ENCODE measurements around the gene ZFP64.

ZFP64 gene

DNA sequence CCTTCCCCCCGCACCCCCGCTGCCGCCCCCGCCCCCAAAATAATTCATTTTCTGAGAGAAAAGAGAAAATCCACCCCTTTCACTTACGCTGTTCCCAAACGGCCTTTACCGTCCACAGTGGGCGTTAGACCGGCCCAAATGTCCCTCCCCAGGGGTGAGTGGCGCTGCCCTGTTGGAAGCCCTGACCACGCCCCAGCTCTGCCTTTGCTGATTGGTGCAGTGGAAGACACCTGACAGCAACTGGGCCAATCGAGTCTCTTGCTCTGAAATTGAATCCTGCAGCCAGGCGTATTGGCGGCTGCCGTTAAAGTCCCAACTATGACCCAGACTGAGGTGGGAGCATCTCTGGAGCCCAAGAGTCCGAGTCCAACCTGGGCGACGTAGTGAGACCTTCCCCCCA lies 15.7 kb downstream of the ZFP64 start:
- TF ChIP-seq, protein P1, sequence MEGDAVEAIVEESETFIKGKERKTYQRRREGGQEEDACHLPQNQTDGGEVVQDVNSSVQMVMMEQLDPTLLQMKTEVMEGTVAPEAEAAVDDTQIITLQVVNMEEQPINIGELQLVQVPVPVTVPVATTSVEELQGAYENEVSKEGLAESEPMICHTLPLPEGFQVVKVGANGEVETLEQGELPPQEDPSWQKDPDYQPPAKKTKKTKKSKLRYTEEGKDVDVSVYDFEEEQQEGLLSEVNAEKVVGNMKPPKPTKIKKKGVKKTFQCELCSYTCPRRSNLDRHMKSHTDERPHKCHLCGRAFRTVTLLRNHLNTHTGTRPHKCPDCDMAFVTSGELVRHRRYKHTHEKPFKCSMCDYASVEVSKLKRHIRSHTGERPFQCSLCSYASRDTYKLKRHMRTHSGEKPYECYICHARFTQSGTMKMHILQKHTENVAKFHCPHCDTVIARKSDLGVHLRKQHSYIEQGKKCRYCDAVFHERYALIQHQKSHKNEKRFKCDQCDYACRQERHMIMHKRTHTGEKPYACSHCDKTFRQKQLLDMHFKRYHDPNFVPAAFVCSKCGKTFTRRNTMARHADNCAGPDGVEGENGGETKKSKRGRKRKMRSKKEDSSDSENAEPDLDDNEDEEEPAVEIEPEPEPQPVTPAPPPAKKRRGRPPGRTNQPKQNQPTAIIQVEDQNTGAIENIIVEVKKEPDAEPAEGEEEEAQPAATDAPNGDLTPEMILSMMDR (conservative IDR thresholded peaks at IDR 0.05; ENCODE audit: low read depth, low read length), result no peak
- H3K4me3 ChIP-seq (ENCODE audit: low read length), result no peak overlapping the region
- DNase-seq (ENCODE audit: low read depth), result no peak

DNA sequence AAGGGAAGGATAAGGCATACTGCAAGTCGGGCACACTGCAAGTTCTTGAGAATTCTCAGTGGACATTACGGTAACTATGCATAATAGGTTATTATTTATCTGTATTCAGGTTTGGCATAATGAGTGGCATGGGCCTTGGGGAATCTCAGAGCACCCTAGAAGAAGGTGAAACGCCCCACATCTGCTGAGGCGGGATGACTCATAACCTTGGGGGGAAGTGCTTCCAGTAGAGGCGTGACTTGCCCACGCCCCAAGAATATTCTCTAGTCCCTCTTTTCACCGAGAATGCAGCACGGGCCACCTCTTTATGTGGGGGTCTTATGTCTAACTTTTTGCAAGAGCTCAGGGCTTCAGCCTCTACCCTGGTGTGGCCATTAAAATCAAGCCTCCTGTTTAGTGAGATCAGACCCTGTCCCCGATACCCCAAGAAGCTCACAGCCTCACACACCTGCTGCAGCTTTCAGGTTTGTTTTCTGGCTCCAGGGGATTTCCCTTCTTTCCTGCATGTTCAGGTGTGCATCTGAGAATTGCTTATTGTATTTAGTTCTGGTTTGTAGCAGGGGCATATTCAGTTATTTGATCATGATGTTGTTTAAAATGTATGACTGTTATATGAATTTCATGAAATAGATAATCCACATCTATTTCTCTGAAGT lies 19.1 kb downstream of the ZFP64 start:
- no peak for DNase-seq (ENCODE audit: low read depth)

DNA sequence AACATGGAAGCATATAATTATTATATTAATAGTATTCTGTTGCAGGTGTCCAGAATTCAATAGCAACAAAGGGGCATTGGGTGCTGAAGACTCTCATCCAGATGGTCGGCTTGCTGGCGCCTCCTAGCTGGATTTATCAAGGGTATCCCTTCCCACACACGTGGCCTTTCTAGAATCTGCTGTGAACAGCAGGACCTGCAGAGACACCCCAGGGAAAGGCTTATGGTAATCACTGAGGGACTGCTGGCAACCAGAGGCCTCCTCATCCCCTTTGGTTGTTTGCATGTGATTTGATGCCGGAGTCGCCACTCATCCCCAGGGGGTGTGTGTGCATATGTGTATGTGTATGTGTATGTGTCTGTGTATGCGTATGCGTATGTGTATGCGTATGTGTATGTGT lies 20.6 kb downstream of the ZFP64 start:
- no peak for DNase-seq (ENCODE audit: low read depth)
- TF ChIP-seq, protein P1 (conservative IDR thresholded peaks at IDR 0.05; ENCODE audit: low read depth, low read length), result no peak
- H3K4me3 ChIP-seq (ENCODE audit: low read length), result no peak overlapping the region

More for the DNA sequence above, 19.1 kb downstream of the ZFP64 start:
- TF ChIP-seq, protein P1 (conservative IDR thresholded peaks at IDR 0.05; ENCODE audit: low read depth, low read length), result no peak
- H3K4me3 ChIP-seq (ENCODE audit: low read length), result no peak overlapping the region

DNA sequence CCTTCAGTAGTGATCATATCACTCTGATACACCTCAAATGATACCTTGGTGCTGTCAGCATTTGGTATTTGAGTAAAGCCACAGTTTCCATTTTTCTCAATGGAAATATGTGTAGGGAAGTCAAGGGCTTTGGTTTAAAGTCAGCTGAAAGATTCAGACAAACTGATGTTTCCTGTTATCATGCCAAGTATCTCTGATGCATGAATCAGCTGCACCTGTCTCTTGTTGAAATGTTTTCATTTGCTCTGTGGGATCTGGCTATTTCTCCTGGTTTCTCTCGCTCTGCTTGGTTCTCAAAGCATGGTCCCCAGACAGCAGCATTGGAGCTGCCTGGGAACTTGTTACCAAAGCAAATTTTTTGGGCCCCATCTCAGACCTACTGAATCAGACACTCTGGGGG lies 23.5 kb downstream of the ZFP64 start:
- no peak for DNase-seq (ENCODE audit: low read depth)
- no peak overlapping the region for H3K4me3 ChIP-seq (ENCODE audit: low read length)
- TF ChIP-seq, protein P1 (conservative IDR thresholded peaks at IDR 0.05; ENCODE audit: low read depth, low read length), result no peak

DNA sequence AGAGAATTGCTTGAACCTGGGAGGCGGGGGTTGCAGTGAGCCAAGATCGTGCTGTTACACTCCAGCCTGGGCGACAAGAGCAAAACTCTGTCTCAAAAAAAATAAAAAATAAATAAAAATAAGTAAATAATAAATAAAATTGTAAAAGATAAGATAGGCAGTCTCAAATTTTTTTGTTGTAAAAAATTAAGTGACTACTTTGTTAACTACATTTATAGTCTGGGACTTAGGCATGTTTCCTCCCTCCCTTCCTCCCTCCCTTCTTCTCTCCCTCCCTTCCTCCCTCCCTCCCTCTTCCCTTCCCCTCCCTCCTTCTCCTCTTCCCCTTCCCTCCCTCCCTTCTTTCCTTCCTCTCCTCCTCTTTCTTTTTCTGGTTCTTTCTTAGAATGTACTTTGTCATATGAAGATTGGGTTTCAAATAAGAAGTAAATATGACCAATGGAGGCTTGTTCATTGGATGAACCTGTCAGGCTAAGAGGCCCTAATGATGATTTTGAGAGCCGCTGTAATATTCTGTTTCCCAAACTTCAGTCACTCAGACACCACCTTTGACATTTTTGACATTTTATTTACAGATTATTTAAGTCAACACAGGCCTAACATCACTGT lies 24.2 kb downstream of the ZFP64 start:
- DNase-seq (ENCODE audit: low read depth), result no peak
- no peak overlapping the region for H3K4me3 ChIP-seq (ENCODE audit: low read length)
- TF ChIP-seq, protein P1 (conservative IDR thresholded peaks at IDR 0.05; ENCODE audit: low read depth, low read length), result no peak

DNA sequence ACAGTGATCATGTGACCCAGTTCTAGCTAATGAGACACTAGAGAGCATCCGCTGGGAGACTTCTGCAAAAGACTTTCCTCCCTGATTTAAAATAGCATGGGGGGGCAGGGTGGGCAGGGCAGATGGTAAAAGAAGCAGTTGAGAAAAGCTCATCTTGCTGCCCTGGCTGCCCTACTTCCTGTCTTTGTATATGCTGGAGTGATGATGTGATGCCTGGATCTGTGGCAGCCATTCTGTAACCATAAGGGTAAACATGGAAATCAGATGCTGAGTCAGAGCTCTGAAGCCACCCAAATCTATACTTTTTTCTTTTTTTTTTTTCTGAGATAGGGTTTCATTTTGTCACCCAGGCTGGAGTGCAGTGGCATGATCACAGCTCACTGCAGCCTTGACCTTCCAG lies 25.4 kb downstream of the ZFP64 start:
- DNase-seq (ENCODE audit: low read depth), result no peak
- TF ChIP-seq, protein P1 (conservative IDR thresholded peaks at IDR 0.05; ENCODE audit: low read depth, low read length), result no peak
- H3K4me3 ChIP-seq (ENCODE audit: low read length), result no peak overlapping the region

DNA sequence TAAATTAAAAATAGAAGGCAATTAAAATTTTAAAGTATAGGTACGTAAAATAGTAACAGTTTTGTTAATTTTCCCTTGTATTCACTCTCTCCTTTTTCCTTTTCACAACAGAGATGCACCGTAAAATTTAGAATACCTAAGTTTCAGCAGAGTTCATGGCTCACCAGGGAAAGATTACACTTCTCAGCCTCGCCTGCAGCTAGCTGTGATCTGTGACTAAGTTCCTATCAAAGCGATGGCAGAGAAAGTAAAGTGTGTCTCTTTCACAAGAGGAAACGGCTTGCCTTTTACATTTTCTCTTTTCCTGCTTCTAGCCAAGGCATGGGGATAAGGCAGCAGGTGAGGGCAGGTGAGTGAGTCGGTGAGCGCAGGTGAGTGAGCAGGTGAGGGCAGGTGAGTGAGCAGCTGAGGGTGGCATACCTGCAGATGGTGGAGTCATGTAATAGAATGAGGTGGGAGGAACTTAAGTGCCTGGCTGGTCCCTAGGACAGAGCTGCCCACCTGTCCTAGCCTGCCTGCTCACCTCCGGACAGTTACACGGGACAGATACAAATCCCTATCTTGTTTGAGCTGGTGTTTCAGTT lies 30.9 kb downstream of the ZFP64 start:
- TF ChIP-seq, protein P1 (conservative IDR thresholded peaks at IDR 0.05; ENCODE audit: low read depth, low read length), result no peak
- no peak for DNase-seq (ENCODE audit: low read depth)
- H3K4me3 ChIP-seq (ENCODE audit: low read length), result no peak overlapping the region

All from retinal pigment epithelial cell (primary cell).